HepG2 (cell line): Measurements from ENCODE around the gene JCAD. TPM values are rescaled to one million over a fixed set of nuclear protein-coding genes. Genes with fewer than 3 reads are reported as not detected.

Experiments used
- ATAC-seq: fragments of 200-7000 bp; cut with Tn5 transposase; 3 replicates; pipeline ENCODE4 v1.9.1; 2020; ENCODE audit warnings: mild to moderate bottlenecking, moderate library complexity
- BruUV-seq: library from RNA; stranded (reverse); fragments of 400-500 nt; replicated peaks from 2 replicates; lab custom pipeline; 2021; lab: Mats Ljungman, UMichigan
- CTCF ChIA-PET: fragments of 300-600 bp; formaldehyde crosslinking; extraction: SDS; loops from one replicate; lab custom pipeline; 2021; ENCODE audit warnings: low total read pairs, inconsistent platforms, low intra/inter-chr PET ratio; lab: Yijun Ruan, JAX
- POLR2A ChIA-PET: fragments of 350-600 bp; sonication (Branson Sonifier 250); formaldehyde crosslinking; loops from one replicate; lab custom pipeline; 2020; ENCODE audit warnings: antibody characterized with exemption, inconsistent platforms; lab: Yijun Ruan, JAX
- DNase-seq: peaks from one replicate; pipeline ENCODE4 v3.0.0-alpha.2; 2015; ENCODE audit warnings: low spot score
- FAIRE-seq: peaks from 3 replicates; lab custom pipeline; 2011; peaks lifted over from hg19 to GRCh38; lab: Jason Lieb, UNC
- H2AFZ ChIP-seq: one replicate; pipeline ENCODE4 v1.6.1; 2011; ENCODE audit warnings: low read length, inconsistent platforms
- H3K27ac ChIP-seq: fragments of 300-600 bp; 3 replicates; pipeline ENCODE4 v1.8.0; 2011; ENCODE audit warnings: mixed run types, mild to moderate bottlenecking, mixed read lengths, low read length, inconsistent platforms; ENCODE audit not compliant: insufficient read depth; ENCODE audit errors: extremely low read length
- H3K27me3 ChIP-seq, 2 experiments: fragments of 200-600 bp in 1 of 2; 2 replicates in 1 of 2; 3 replicates in 1 of 2; pipeline versions ENCODE4 v1.6.0 to v1.8.0; 2011; ENCODE audit warnings: low read length in 2 of 2, mild to moderate bottlenecking in 2 of 2, moderate library complexity in 2 of 2, inconsistent platforms in 1 of 2; ENCODE audit not compliant: insufficient read depth in 2 of 2, control insufficient read depth in 1 of 2
- H3K36me3 ChIP-seq, 2 experiments: fragments of 200-600 bp in 1 of 2; replicated peaks in 1 of 2; 2 replicates in 1 of 2; 3 replicates in 1 of 2; pipeline versions ENCODE4 v1.5.1 to v1.8.0; 2011; ENCODE audit warnings: low read length in 2 of 2, inconsistent platforms in 1 of 2; ENCODE audit not compliant: insufficient read depth in 2 of 2, control insufficient read depth in 1 of 2
- H3K4me1 ChIP-seq: 2 replicates; pipeline ENCODE4 v1.5.1; 2012; ENCODE audit warnings: low read length, inconsistent platforms; ENCODE audit not compliant: insufficient read depth
- H3K4me2 ChIP-seq: 2 replicates; pipeline ENCODE4 v1.6.0; 2011; ENCODE audit warnings: low read depth, low read length, inconsistent platforms
- H3K4me3 ChIP-seq, 3 experiments: fragments of 200-600 bp in 1 of 3; sonication (generic), shearing (Covaris generic) in 1 of 3; replicated peaks in 1 of 3; 2 replicates each; pipeline ENCODE4 v1.5.1; 2011 to 2016; ENCODE audit warnings: low read length in 3 of 3, inconsistent platforms in 2 of 3, low read depth in 2 of 3, mild to moderate bottlenecking in 2 of 3, control low read depth in 1 of 3, mixed read lengths in 1 of 3; ENCODE audit not compliant: insufficient read depth in 1 of 3
- H3K79me2 ChIP-seq: one replicate; pipeline ENCODE4 v1.6.1; 2011; ENCODE audit warnings: low read length, inconsistent platforms; ENCODE audit not compliant: insufficient read depth
- H3K9ac ChIP-seq: 2 replicates; pipeline ENCODE4 v1.6.0; 2011; ENCODE audit warnings: mild to moderate bottlenecking, low read depth, low read length, inconsistent platforms; ENCODE audit not compliant: insufficient read depth
- H3K9me3 ChIP-seq: 2 replicates; pipeline ENCODE4 v1.5.1; 2012; ENCODE audit warnings: mild to moderate bottlenecking, low read length
- H4K20me1 ChIP-seq: 2 replicates; pipeline ENCODE4 v1.6.0; 2011; ENCODE audit warnings: inconsistent platforms, mild to moderate bottlenecking, low read length, moderate library complexity; ENCODE audit not compliant: insufficient read depth
- GFI1 ChIP-seq: sonication (generic); formaldehyde crosslinking; IDR thresholded peaks from 2 replicates; pipeline ENCODE4 v1.5.0; 2020; ENCODE audit warnings: missing genetic modification reagents, mild to moderate bottlenecking, borderline replicate concordance
- MXD4 ChIP-seq: IDR thresholded peaks from 2 replicates; pipeline ENCODE4 v1.6.1; 2016; ENCODE audit warnings: mild to moderate bottlenecking, missing biosample characterization, missing genetic modification reagents
- MYC ChIP-seq: sonication (generic); formaldehyde crosslinking; IDR thresholded peaks from 2 replicates; pipeline ENCODE4 v1.9.0; 2021; ENCODE audit warnings: missing genetic modification reagents, borderline replicate concordance
- SPEN ChIP-seq: sonication (generic); formaldehyde crosslinking; IDR thresholded peaks from 2 replicates; pipeline ENCODE4 v1.5.1; 2020; ENCODE audit warnings: low read depth, mild to moderate bottlenecking, missing genetic modification reagents
- SYNCRIP ChIP-seq: fragments of 200-400 bp; formaldehyde crosslinking; IDR thresholded peaks from 2 replicates; pipeline ENCODE4 v1.6.1; 2018; ENCODE audit warnings: mild to moderate bottlenecking, low read depth, low read length; ENCODE audit not compliant: insufficient read depth
- ZNF143 ChIP-seq: sonication (generic); formaldehyde crosslinking; IDR thresholded peaks from 2 replicates; pipeline ENCODE4 v1.4.0; 2020; ENCODE audit warnings: missing genetic modification reagents
- ZNF335 ChIP-seq: sonication (generic); formaldehyde crosslinking; IDR thresholded peaks from 2 replicates; pipeline ENCODE4 v1.4.0; 2020; ENCODE audit warnings: missing genetic modification reagents
- ZNF597 ChIP-seq: sonication (generic); formaldehyde crosslinking; IDR thresholded peaks from 2 replicates; pipeline ENCODE4 v1.5.0; 2020; ENCODE audit warnings: missing genetic modification reagents
- ZNF616 ChIP-seq: sonication (generic); formaldehyde crosslinking; IDR thresholded peaks from 2 replicates; pipeline ENCODE4 v1.5.0; 2020; ENCODE audit warnings: low read depth, mild to moderate bottlenecking, missing genetic modification reagents
- ZNF800 ChIP-seq: sonication (generic); formaldehyde crosslinking; IDR thresholded peaks from 2 replicates; pipeline ENCODE4 v1.4.0; 2020; ENCODE audit warnings: missing genetic modification reagents
- WGBS: methylation state at CpG from one replicate; pipeline ENCODE4 v1.1.6; 2017; ENCODE audit warnings: low lambda C conversion rate; 5-methylcytosine and 5-hydroxymethylcytosine counted together
- in situ Hi-C: cut with HindIII; loops from 2 replicates; pipeline ENCODE4 v1.10.0; 2017; ENCODE audit warnings: low pct_unique_long_range_greater_than_20kb; ENCODE audit not compliant: extremely low pct_ligation_motif_present
- intact Hi-C: fragments of 100-400 bp; cut with micrococcal nuclease; formaldehyde crosslinking; loops from one replicate; pipeline ENCODE4 v1.10.0; 2022; ENCODE audit not compliant: unreplicated experiment
- polyA plus RNA-seq, 8 experiments: library from polyadenylated mRNA; depleted of rRNA in 3 of 8; stranded (reverse) in 7 of 8; unstranded in 1 of 8; fragments of >200 nt; fragmentation: Illumina TruSeq in 4 of 8; extraction: Trizol in 4 of 8; gene quantifications; 2 replicates each; pipeline versions ENCODE4 v1.2.1 to v1.2.3, GENCODE V29; 2011 to 2016; ENCODE audit warnings: low read depth in 4 of 8, missing spikeins in 1 of 8, mixed read lengths in 1 of 8; ENCODE audit not compliant: insufficient read depth in 1 of 8
- total RNA-seq, 5 experiments: library from RNA; depleted of rRNA; stranded (reverse); fragments of >200 nt; fragmentation: Illumina TruSeq; extraction: Trizol; gene quantifications; 2 replicates each; pipeline ENCODE4 v1.2.3, GENCODE V29; 2016; ENCODE audit warnings: low read depth in 1 of 5

Gene JCAD
- total and polyA plus RNA-seq, 2 of the 13 experiments (the other 11 are each of a cell fraction or from before 2014, with no cell fraction given) = 0.04 to 0.08 TPM

DNA sequence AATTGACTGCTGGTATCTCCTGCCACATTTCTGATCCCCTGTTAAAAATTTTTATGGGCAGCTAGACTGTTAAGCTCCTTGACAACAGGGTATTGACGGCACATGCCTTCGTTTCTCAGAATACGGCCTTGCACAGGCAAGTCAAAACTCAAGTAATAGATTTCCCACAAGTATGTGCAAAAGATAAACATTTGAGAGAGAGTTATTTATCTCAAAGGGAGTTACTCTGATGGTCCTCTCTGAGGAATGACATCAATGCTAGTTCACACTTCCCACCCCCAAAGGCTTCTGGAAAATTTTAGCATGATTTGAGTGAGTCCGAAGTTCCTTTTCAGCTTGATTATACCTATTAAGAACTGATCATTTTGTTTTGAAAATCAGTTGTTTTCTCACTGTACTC lies 71.9 kb downstream of the JCAD start:
- H3K9me3 ChIP-seq = peaks cover 11% of the 10 kb centered on the region
- H3K36me3 ChIP-seq = no peaks in the 10 kb centered on the region
- no peak overlapping the region for H2AFZ ChIP-seq
- no peaks in the 10 kb centered on the region for H3K27me3 ChIP-seq
- no peak for FAIRE-seq
- H3K79me2 ChIP-seq = no peaks in the 10 kb centered on the region
- no peak overlapping the region for H3K4me2 ChIP-seq
- ChIA-PET CTCF (no interaction called here), POLR2A (no interaction called here)
- intact Hi-C loops = no loop called here
- no peaks in the 10 kb centered on the region for H4K20me1 ChIP-seq
- ATAC-seq = no peak
- no peak for TF ChIP-seq ZNF616
- TF ChIP-seq ZNF597 (CRISPR knock-in tag) = no peak
- no peak for TF ChIP-seq SYNCRIP
- WGBS = 34% methylated on average over 4 of the region's 4 CpGs
- H3K4me3 ChIP-seq = no peak overlapping the region
- no peak overlapping the region for H3K27ac ChIP-seq
- in situ Hi-C loops = no loop called here
- no peak overlapping the region for H3K9ac ChIP-seq
- no peak for DNase-seq
- no TSS peak for BruUV-seq
- H3K4me1 ChIP-seq = no peaks in the 10 kb centered on the region

- ATAC-seq = no peak
- H3K9me3 ChIP-seq = peaks cover 14% of the 10 kb centered on the region
- TF ChIP-seq ZNF800 (CRISPR knock-in tag) (no peak), MYC (CRISPR knock-in tag) (no peak), SPEN (CRISPR knock-in tag) (no peak), ZNF143 (CRISPR knock-in tag) (no peak), MXD4 (CRISPR knock-in tag) (no peak), ZNF335 (CRISPR knock-in tag) (no peak), GFI1 (no peak)
Observed at GRCh38 chr10:29982997-29983648, 76.3 kb downstream of the JCAD start.

More at GRCh38 chr10:29982997-29983648, 76.3 kb downstream of the JCAD start:
- ChIA-PET CTCF (no interaction called here), POLR2A (no interaction called here)
- in situ Hi-C loops = no loop called here
- H3K79me2 ChIP-seq = no peaks in the 10 kb centered on the region
- H3K4me3 ChIP-seq = no peak overlapping the region
- no peak overlapping the region for H3K4me2 ChIP-seq
- H3K27ac ChIP-seq = no peak overlapping the region
- FAIRE-seq = no peak
- intact Hi-C loops = no loop called here
- BruUV-seq = no TSS peak
- H3K27me3 ChIP-seq = no peaks in the 10 kb centered on the region
- no peaks in the 10 kb centered on the region for H3K4me1 ChIP-seq
- no peaks in the 10 kb centered on the region for H4K20me1 ChIP-seq
- DNase-seq = no peak
- H3K9ac ChIP-seq = no peak overlapping the region
- no peak overlapping the region for H2AFZ ChIP-seq
- 0% methylated on average over 2 of the region's 2 CpGs for WGBS
- H3K36me3 ChIP-seq = no peaks in the 10 kb centered on the region
